Body of pancreas (tissue), 4 donors: ENCODE results near the gene NEMP2.

ENCODE experiments used
- POLR2A ChIP-seq, 3 donors: fragments of 450-650 bp; IDR thresholded peaks; one replicate each; pipeline ENCODE4 v1.6.1; 2016; ENCODE audit warnings: antibody characterized with exemption in 3 of 3, mild to moderate bottlenecking in 2 of 3
- TF ChIP-seq, protein P1 (sequence below), 7 experiments: fragments of 450-650 bp in 4 of 7; fragments of 200-600 bp in 3 of 7; sonication (generic) in 3 of 7; IDR thresholded peaks; one replicate each; pipeline ENCODE4 v1.5.1; 2016 to 2019; ENCODE audit warnings: antibody characterized with exemption in 7 of 7

DNA sequence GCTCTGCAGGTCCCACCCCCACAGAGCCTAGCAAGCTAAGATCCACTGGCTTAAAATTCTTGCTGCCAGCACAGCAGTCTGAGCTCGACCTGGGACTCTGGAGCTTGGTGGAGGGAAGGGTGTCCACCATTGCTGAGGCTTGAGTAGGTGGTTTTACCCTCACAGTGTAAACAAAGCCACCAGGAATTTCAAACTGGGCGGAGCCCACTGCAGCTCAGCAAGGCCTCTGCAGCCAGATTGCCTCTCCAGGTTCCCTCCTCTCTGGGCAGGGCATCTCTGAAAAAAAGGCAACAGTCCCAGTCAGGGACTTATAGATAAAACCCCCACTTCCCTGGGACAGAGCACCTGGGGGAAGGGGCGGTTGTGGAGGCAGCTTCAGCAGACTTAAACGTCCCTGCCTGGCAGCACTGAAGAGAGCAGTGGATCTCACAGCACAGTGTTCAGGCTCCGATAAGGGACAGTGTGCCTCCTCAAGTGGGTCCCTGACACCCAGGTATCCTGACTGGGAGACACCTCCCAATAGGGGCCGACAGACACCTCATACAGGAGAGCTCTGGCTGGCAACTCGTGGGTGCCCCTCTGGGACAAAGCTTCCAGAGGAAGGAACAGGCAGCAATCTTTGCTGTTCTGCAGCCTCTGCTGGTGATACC is 20.0 kb upstream of the NEMP2 start:
- TF ChIP-seq, protein P1, sequence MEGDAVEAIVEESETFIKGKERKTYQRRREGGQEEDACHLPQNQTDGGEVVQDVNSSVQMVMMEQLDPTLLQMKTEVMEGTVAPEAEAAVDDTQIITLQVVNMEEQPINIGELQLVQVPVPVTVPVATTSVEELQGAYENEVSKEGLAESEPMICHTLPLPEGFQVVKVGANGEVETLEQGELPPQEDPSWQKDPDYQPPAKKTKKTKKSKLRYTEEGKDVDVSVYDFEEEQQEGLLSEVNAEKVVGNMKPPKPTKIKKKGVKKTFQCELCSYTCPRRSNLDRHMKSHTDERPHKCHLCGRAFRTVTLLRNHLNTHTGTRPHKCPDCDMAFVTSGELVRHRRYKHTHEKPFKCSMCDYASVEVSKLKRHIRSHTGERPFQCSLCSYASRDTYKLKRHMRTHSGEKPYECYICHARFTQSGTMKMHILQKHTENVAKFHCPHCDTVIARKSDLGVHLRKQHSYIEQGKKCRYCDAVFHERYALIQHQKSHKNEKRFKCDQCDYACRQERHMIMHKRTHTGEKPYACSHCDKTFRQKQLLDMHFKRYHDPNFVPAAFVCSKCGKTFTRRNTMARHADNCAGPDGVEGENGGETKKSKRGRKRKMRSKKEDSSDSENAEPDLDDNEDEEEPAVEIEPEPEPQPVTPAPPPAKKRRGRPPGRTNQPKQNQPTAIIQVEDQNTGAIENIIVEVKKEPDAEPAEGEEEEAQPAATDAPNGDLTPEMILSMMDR (IDR thresholded peaks at IDR 0.05), result no peak
- no peak for TF ChIP-seq POLR2A (IDR thresholded peaks at IDR 0.05)
